SU-DHL-6 (cell line): ENCODE data around the gene LDB2.

Source experiments
- CTCF ChIP-seq: fragments of 200-600 bp; sonication (generic); IDR thresholded peaks from one replicate; pipeline ENCODE4 v1.5.1; 2017; ENCODE audit warnings: antibody characterized with exemption, mild to moderate bottlenecking, low read length, moderate library complexity; ENCODE audit not compliant: insufficient read depth, poor library complexity, severe bottlenecking
- EZH2phosphoT487 ChIP-seq: fragments of 200-600 bp; sonication (generic), shearing (Covaris generic); conservative IDR thresholded peaks from 2 replicates; pipeline ENCODE4 v1.6.1; 2018; ENCODE audit warnings: mild to moderate bottlenecking, antibody characterized with exemption, low read length, moderate library complexity, mixed read lengths

- no peak for TF ChIP-seq CTCF
- TF ChIP-seq EZH2phosphoT487: no peak
Observed at GRCh38 chr4:16783119-16783518, 115.3 kb downstream of the LDB2 start.
